Measurements from ENCODE around the gene RBP3. TPM values are rescaled to one million over a fixed set of nuclear protein-coding genes. Genes with fewer than 3 reads are reported as not detected.

RBP3 gene
- total RNA-seq, 2 donors from 2014 or later: not detected

DNA sequence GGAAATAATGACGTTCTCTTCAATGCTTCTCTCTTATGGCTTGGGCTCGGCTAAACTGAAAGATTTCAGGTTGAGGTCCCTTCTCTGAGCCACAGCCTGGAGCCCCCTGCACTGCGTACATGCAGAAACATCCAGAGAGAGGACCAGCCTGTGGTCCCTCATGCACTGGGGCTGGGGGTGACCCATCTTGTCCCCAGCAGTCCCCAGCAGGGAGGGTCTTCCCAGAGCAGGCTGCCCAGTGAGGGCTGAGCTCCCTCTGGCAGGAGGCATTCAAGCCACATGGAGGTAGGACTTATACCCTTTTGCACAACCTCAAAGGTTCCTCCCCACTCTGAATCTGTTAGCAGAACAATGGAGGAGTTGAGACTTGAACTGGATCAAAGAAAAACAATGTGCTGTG is 40.8 kb upstream of the RBP3 start:
- no peaks in the 10 kb centered on the region for H3K9me3 Mint-ChIP-seq
- no peak overlapping the region for H3K9ac ChIP-seq (ENCODE audit: extremely low read depth, low read length, poor library complexity, severe bottlenecking)
- DNase-seq: no peak
- TF ChIP-seq, protein P1, sequence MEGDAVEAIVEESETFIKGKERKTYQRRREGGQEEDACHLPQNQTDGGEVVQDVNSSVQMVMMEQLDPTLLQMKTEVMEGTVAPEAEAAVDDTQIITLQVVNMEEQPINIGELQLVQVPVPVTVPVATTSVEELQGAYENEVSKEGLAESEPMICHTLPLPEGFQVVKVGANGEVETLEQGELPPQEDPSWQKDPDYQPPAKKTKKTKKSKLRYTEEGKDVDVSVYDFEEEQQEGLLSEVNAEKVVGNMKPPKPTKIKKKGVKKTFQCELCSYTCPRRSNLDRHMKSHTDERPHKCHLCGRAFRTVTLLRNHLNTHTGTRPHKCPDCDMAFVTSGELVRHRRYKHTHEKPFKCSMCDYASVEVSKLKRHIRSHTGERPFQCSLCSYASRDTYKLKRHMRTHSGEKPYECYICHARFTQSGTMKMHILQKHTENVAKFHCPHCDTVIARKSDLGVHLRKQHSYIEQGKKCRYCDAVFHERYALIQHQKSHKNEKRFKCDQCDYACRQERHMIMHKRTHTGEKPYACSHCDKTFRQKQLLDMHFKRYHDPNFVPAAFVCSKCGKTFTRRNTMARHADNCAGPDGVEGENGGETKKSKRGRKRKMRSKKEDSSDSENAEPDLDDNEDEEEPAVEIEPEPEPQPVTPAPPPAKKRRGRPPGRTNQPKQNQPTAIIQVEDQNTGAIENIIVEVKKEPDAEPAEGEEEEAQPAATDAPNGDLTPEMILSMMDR (conservative IDR thresholded peaks at IDR 0.05): no peak
- H3K27ac Mint-ChIP-seq: no peak overlapping the region
- WGBS, 2 experiments (ENCODE audit: insufficient coverage in 1 of 2, insufficient read length in 1 of 2): 86 to 100% methylated on average over 3 of the region's 3 CpGs
- no peaks in the 10 kb centered on the region for H3K4me1 Mint-ChIP-seq
- peaks cover 23% of the 10 kb centered on the region for H3K27me3 ChIP-seq (ENCODE audit: control insufficient read depth, insufficient read depth, low read length, poor library complexity, severe bottlenecking)
- H3K27ac ChIP-seq (ENCODE audit: low read depth, low read length): no peak overlapping the region
- H3K4me1 ChIP-seq (ENCODE audit: control insufficient read depth, insufficient read depth, low read length): no peaks in the 10 kb centered on the region
- no peak overlapping the region for H3K4me3 ChIP-seq (ENCODE audit: low read length)
- H3K4me3 Mint-ChIP-seq: no peak overlapping the region
- H3K36me3 ChIP-seq (ENCODE audit: control insufficient read depth, insufficient read depth, low read length): no peaks in the 10 kb centered on the region
- H3K27me3 Mint-ChIP-seq (ENCODE audit: insufficient read depth): peaks cover 35% of the 10 kb centered on the region
- no peaks in the 10 kb centered on the region for H3K36me3 Mint-ChIP-seq (ENCODE audit: low read depth)
- H3K9me3 ChIP-seq (ENCODE audit: control insufficient read depth, low read length): no peaks in the 10 kb centered on the region

DNA sequence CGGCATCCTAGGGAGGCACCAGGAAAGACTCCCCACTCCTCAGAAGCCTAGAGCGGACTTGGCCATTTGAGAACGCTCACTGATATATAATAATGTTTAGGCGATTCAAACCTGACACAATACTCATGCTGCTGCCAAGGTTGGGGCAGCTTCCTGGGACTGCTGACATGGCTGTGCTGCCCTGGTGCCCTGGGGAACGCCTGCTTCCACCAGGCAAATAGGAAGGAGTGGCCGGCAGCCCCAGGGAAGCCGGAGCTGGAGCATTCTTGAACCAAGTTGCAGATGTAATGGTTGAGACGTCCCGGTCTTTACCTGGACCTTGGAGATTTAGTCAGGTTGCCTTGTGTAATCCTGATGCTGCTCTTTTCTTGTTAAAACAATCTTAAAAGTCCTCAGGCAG is 39.4 kb upstream of the RBP3 start:
- Mint-ChIP-seq H3K4me3 (no peak overlapping the region), H3K9me3 (no peaks in the 10 kb centered on the region), H3K27me3 (ENCODE audit: insufficient read depth) (peaks cover 25% of the 10 kb centered on the region), H3K27ac (no peak overlapping the region), H3K36me3 (ENCODE audit: low read depth) (no peaks in the 10 kb centered on the region), H3K4me1 (no peaks in the 10 kb centered on the region)
- no peak overlapping the region for H3K4me3 ChIP-seq (ENCODE audit: low read length)
- H3K4me1 ChIP-seq (ENCODE audit: control insufficient read depth, insufficient read depth, low read length): no peaks in the 10 kb centered on the region
- no peak overlapping the region for H3K9ac ChIP-seq (ENCODE audit: extremely low read depth, low read length, poor library complexity, severe bottlenecking)
- no peak for DNase-seq
- peaks cover 10% of the 10 kb centered on the region for H3K27me3 ChIP-seq (ENCODE audit: control insufficient read depth, insufficient read depth, low read length, poor library complexity, severe bottlenecking)
- H3K9me3 ChIP-seq (ENCODE audit: control insufficient read depth, low read length): no peaks in the 10 kb centered on the region
- no peak overlapping the region for H3K27ac ChIP-seq (ENCODE audit: low read depth, low read length)
- H3K36me3 ChIP-seq (ENCODE audit: control insufficient read depth, insufficient read depth, low read length): no peaks in the 10 kb centered on the region
- TF ChIP-seq, protein P1 (conservative IDR thresholded peaks at IDR 0.05): no peak
- 90 to 94% methylated on average over 4 to 9 of the region's 9 CpGs for WGBS, 2 experiments (ENCODE audit: insufficient coverage in 1 of 2, insufficient read length in 1 of 2)

DNA sequence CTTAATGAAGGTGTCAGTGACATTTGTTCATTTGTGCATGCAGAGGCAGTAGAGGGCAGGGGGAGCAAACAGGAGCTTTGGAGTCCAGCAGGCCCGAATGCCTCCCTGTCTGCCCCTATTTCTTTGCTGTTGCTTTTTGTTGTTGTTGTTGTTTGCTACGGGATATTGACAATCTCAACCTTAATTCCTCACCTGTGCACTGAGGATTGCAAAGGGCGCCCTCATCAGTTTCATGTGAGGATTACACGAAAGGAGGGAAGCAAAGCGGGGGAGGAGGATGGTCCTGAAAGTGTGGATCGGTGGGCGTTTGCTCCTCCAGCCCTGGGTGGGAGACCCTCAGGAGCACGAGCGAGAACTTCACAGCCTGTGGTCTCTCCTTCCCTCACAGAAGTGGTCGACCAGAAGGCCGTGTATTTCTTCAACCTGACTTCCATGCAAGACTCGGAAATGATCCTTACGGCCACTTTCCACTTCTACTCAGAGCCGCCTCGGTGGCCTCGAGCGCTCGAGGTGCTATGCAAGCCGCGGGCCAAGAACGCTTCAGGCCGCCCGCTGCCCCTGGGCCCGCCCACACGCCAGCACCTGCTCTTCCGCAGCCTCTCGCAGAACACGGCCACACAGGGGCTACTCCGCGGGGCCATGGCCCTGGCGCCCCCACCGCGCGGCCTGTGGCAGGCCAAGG is 38.6 kb upstream of the RBP3 start:
- peaks cover 4% of the 10 kb centered on the region for H3K27me3 ChIP-seq (ENCODE audit: control insufficient read depth, insufficient read depth, low read length, poor library complexity, severe bottlenecking)
- H3K9ac ChIP-seq (ENCODE audit: extremely low read depth, low read length, poor library complexity, severe bottlenecking): no peak overlapping the region
- H3K27me3 Mint-ChIP-seq (ENCODE audit: insufficient read depth): peaks cover 25% of the 10 kb centered on the region
- no peaks in the 10 kb centered on the region for H3K36me3 Mint-ChIP-seq (ENCODE audit: low read depth)
- peak; percentile 81 for DNase-seq
- H3K4me1 Mint-ChIP-seq: no peaks in the 10 kb centered on the region
- WGBS, 2 experiments (ENCODE audit: insufficient coverage in 1 of 2, insufficient read length in 1 of 2): 85 to 95% methylated on average over 22 to 34 of the region's 34 CpGs
- no peaks in the 10 kb centered on the region for H3K9me3 Mint-ChIP-seq
- H3K4me1 ChIP-seq (ENCODE audit: control insufficient read depth, insufficient read depth, low read length): no peaks in the 10 kb centered on the region
- no peak overlapping the region for H3K27ac Mint-ChIP-seq
- no peaks in the 10 kb centered on the region for H3K36me3 ChIP-seq (ENCODE audit: control insufficient read depth, insufficient read depth, low read length)
- H3K9me3 ChIP-seq (ENCODE audit: control insufficient read depth, low read length): no peaks in the 10 kb centered on the region
- H3K4me3 Mint-ChIP-seq: no peak overlapping the region
- H3K4me3 ChIP-seq (ENCODE audit: low read length): no peak overlapping the region
- H3K27ac ChIP-seq (ENCODE audit: low read depth, low read length): no peak overlapping the region
- TF ChIP-seq, protein P1 (conservative IDR thresholded peaks at IDR 0.05): peak; percentile 81

Measured in endodermal cell (in vitro differentiated cells).